Endothelial cell of umbilical vein (primary cell): ENCODE data around the gene CYB5A. TPM values are rescaled to one million over a fixed set of nuclear protein-coding genes. Genes with fewer than 3 reads are reported as not detected.

Experiments used
- Bru-seq: library from RNA; stranded (reverse); fragments of 400-500 nt; gene quantifications from one replicate; lab custom pipeline; 2021; lab: Mats Ljungman, UMichigan
- BruChase-seq, 2 experiments: library from RNA; stranded (reverse); fragments of 400-500 nt; gene quantifications; one replicate each; lab custom pipeline; 2021; lab: Mats Ljungman, UMichigan
- BruUV-seq: library from RNA; stranded (reverse); fragments of 400-500 nt; replicated peaks from 2 replicates; lab custom pipeline; 2021; lab: Mats Ljungman, UMichigan
- CTCF ChIA-PET: fragments of 300-600, 350-600 bp; sonication (Branson Sonifier 250); formaldehyde crosslinking; loops from one replicate; lab custom pipeline; 2021; ENCODE audit warnings: antibody characterized with exemption, inconsistent platforms; lab: Charles Lee
- POLR2A ChIA-PET: fragments of 300-600, 350-600 bp; sonication (Branson Sonifier 250); formaldehyde crosslinking; loops from one replicate; lab custom pipeline; 2021; ENCODE audit warnings: antibody characterized with exemption, inconsistent platforms; lab: Charles Lee
- DNase-seq: peaks from one replicate; pipeline ENCODE4 v3.0.0-alpha.2; 2011; ENCODE audit warnings: low read depth, low spot score
- FAIRE-seq: peaks from 2 replicates; lab custom pipeline; 2011; peaks lifted over from hg19 to GRCh38; lab: Jason Lieb, UNC
- H2AFZ ChIP-seq: 2 replicates; pipeline ENCODE4 v1.6.0; 2012; ENCODE audit warnings: low read depth, low read length, control low read depth, inconsistent platforms
- H3K27ac ChIP-seq: 2 replicates; pipeline ENCODE4 v1.5.1; 2011; ENCODE audit warnings: low read depth, mild to moderate bottlenecking, control low read depth, low read length, moderate library complexity; ENCODE audit not compliant: insufficient read depth
- H3K27me3 ChIP-seq, 2 experiments: 2 replicates each; pipeline versions ENCODE4 v1.6.0 to v1.6.1; 2011; ENCODE audit warnings: low read length in 2 of 2, mixed read lengths in 1 of 2; ENCODE audit not compliant: control insufficient read depth in 2 of 2, insufficient read depth in 2 of 2
- H3K36me3 ChIP-seq, 2 experiments: 2 replicates in 1 of 2; 3 replicates in 1 of 2; pipeline ENCODE4 v1.5.1; 2011; ENCODE audit warnings: low read length in 2 of 2, mild to moderate bottlenecking in 1 of 2, moderate library complexity in 1 of 2; ENCODE audit not compliant: control insufficient read depth in 2 of 2, insufficient read depth in 2 of 2; ENCODE audit errors: extremely low read depth in 1 of 2
- H3K4me1 ChIP-seq: 3 replicates; pipeline ENCODE4 v1.5.1; 2011; ENCODE audit warnings: mild to moderate bottlenecking, low read length; ENCODE audit not compliant: control insufficient read depth, insufficient read depth; ENCODE audit errors: extremely low read depth
- H3K4me2 ChIP-seq: 2 replicates; pipeline ENCODE4 v1.6.1; 2011; ENCODE audit warnings: low read length, control low read depth, mixed read lengths; ENCODE audit not compliant: insufficient read depth
- H3K4me3 ChIP-seq, 3 experiments: fragments of 200-600 bp in 1 of 3; sonication (generic), shearing (Covaris generic) in 1 of 3; replicated peaks in 1 of 3; 2 replicates each; pipeline ENCODE4 v1.5.1; 2011 to 2016; ENCODE audit warnings: control low read depth in 3 of 3, low read length in 3 of 3, mild to moderate bottlenecking in 2 of 3, inconsistent platforms in 1 of 3, low read depth in 1 of 3, moderate library complexity in 1 of 3; ENCODE audit not compliant: insufficient read depth in 1 of 3
- H3K79me2 ChIP-seq: 2 replicates; pipeline ENCODE4 v1.6.0; 2012; ENCODE audit warnings: low read length, inconsistent platforms; ENCODE audit not compliant: control insufficient read depth, insufficient read depth
- H3K9ac ChIP-seq: replicated peaks from 2 replicates; pipeline ENCODE3; 2011; ENCODE audit warnings: low read length, control low read depth; ENCODE audit not compliant: insufficient read depth; ENCODE audit errors: extremely low read depth
- H3K9me1 ChIP-seq: replicated peaks from 3 replicates; pipeline ENCODE4 v1.6.0; 2011; ENCODE audit warnings: mild to moderate bottlenecking, low read length; ENCODE audit not compliant: control insufficient read depth, insufficient read depth; ENCODE audit errors: extremely low read depth
- H3K9me3 ChIP-seq: replicated peaks from 2 replicates; pipeline ENCODE4 v1.5.1; 2012; ENCODE audit warnings: low read length, inconsistent platforms; ENCODE audit not compliant: control insufficient read depth, insufficient read depth
- H4K20me1 ChIP-seq: replicated peaks from 2 replicates; pipeline ENCODE3; 2011; ENCODE audit warnings: mild to moderate bottlenecking, low read length; ENCODE audit not compliant: control insufficient read depth, insufficient read depth; ENCODE audit errors: extremely low read depth
- CTCF ChIP-seq, 2 donors: IDR thresholded peaks; 1 replicate in 1 of 2; 2 replicates in 1 of 2; pipeline ENCODE4 v1.5.1; 2011; ENCODE audit warnings: low read length in 2 of 2, mild to moderate bottlenecking in 2 of 2, moderate library complexity in 2 of 2, control low read depth in 1 of 2, inconsistent platforms in 1 of 2, low read depth in 1 of 2; ENCODE audit not compliant: insufficient read depth in 1 of 2; ENCODE audit errors: extremely low read depth in 1 of 2
- EZH2 ChIP-seq: IDR thresholded peaks from 2 replicates; pipeline ENCODE4 v1.6.1; 2012; ENCODE audit warnings: borderline replicate concordance, low read depth, mild to moderate bottlenecking, moderate library complexity, low read length, inconsistent platforms; ENCODE audit not compliant: severe bottlenecking
- FOS ChIP-seq: IDR thresholded peaks from 2 replicates; pipeline ENCODE4 v1.6.1; 2011; ENCODE audit warnings: mild to moderate bottlenecking, low read length, moderate library complexity, borderline replicate concordance; ENCODE audit not compliant: insufficient read depth
- JUN ChIP-seq: IDR thresholded peaks from 2 replicates; pipeline ENCODE4 v1.6.1; 2011; ENCODE audit warnings: borderline replicate concordance, low read depth; ENCODE audit not compliant: insufficient read length, insufficient read depth
- MYC ChIP-seq: IDR thresholded peaks from one replicate; pipeline ENCODE4 v1.6.1; 2011; ENCODE audit warnings: mild to moderate bottlenecking, low read depth, low read length
- POLR2A ChIP-seq: IDR thresholded peaks from 2 replicates; pipeline ENCODE4 v1.6.1; 2012; ENCODE audit warnings: low read depth, mild to moderate bottlenecking, control low read depth, low read length
- POLR2AphosphoS5 ChIP-seq: IDR thresholded peaks from 2 replicates; pipeline ENCODE4 v1.6.1; 2012; ENCODE audit warnings: low read depth, mild to moderate bottlenecking, control low read depth, low read length, moderate library complexity; ENCODE audit not compliant: insufficient read depth
- dilution Hi-C: fragments of 300-500 bp; cut with MboI; formaldehyde crosslinking; loops from one replicate; pipeline ENCODE4 v1.15.0; 2019; ENCODE audit warnings: low sequenced_read_pairs; ENCODE audit not compliant: extremely low pct_ligation_motif_present
- intact Hi-C: fragments of 100-400 bp; cut with micrococcal nuclease; formaldehyde crosslinking; loops from one replicate; pipeline ENCODE4 v1.10.0; 2022
- long read RNA-seq: library from polyadenylated mRNA; stranded (forward); transcript quantifications from one replicate; pipeline ENCODE4 v2.0.0, GENCODE V29; 2021
- polyA minus RNA-seq, 3 experiments: library from RNA; depleted of rRNA, polyadenylated mRNA; stranded (reverse); fragments of >200 nt; gene quantifications; 1 replicate in 1 of 3; 2 replicates in 2 of 3; pipeline ENCODE4 v1.2.3, GENCODE V29; 2011
- polyA plus RNA-seq, 4 experiments: library from polyadenylated mRNA; depleted of rRNA in 3 of 4; stranded (reverse) in 3 of 4; unstranded in 1 of 4; fragments of >200 nt; gene quantifications; 2 replicates each; pipeline versions ENCODE4 v1.2.1 to v1.2.3, GENCODE V29; 2011 to 2012; ENCODE audit warnings: missing spikeins in 1 of 4
- total RNA-seq: library from RNA; stranded (reverse); gene quantifications from 2 replicates; pipeline ENCODE4 v1.2.3, GENCODE V29; 2021

Gene CYB5A
- total RNA-seq (24.9 and 32.2 TPM in 2 replicates), polyA plus RNA-seq (52.6 and 74.0 TPM in 2 replicates), polyA minus RNA-seq (16.1 and 16.9 TPM in 2 replicates), Bru-seq, nascent RNA (percentile 46 among the genes with signal in this experiment), BruChase-seq, experiment 1, labeled RNA remaining after a 6-hour chase (percentile 43 among the genes with signal in this experiment), BruChase-seq, experiment 2, labeled RNA remaining after a 2-hour chase (percentile 41 among the genes with signal in this experiment)
- polyA plus RNA-seq (2011; cell fraction: cytosol; rRNA removed): 60.2 and 65.8 TPM in 2 replicates
- 17.0 and 24.4 TPM in 2 replicates for polyA plus RNA-seq (2011; cell fraction: nucleus; rRNA removed)
- 45.2 and 48.6 TPM in 2 replicates for polyA plus RNA-seq (2012)
- polyA minus RNA-seq (2011; cell fraction: cytosol; rRNA and poly(A)+ RNA removed): not detected
- 2.4 and 5.8 TPM in 2 replicates for polyA minus RNA-seq (2011; cell fraction: nucleus; rRNA and poly(A)+ RNA removed)
- long read RNA-seq, full-length matches to known transcripts: 105 of 111 reads
- long read RNA-seq, partial matches to known transcripts: 2 of 111 reads
- long read RNA-seq, other reads (novel, unspliced or antisense): 4 of 111 reads

GRCh38 chr18:74291771-74292540 is at the start of gene CYB5A:
CYB5A (minus strand) TSS chr18:74291963; CDS start chr18:74291875, 88 bp downstream.
- H3K4me3 ChIP-seq: peak within 1 kb of the TSS; percentile 61 to 79 (median 62)
- intact Hi-C loops: loop anchor here (1.0 to 5.0 kb wide), 5 partner anchors 33 to 305 kb away; partner anchors contain the start of genes CNDP2, FBXO15 and ZNF407
- no TSS peak for BruUV-seq

More at GRCh38 chr18:74291771-74292540, at the start of gene CYB5A:
- Histone ChIP-seq H3K36me3 (no peaks in the 10 kb centered on the region), H3K4me1 (peaks cover 6% of the 10 kb centered on the region), H3K4me2 (peak within 1 kb of the TSS; percentile 78), H2AFZ (peak within 1 kb of the TSS; percentile 98), H3K27me3 (no peaks in the 10 kb centered on the region), H3K9me1 (no peaks in the 10 kb centered on the region), H3K79me2 (no peaks in the 10 kb centered on the region), H3K9me3 (no peaks in the 10 kb centered on the region), H4K20me1 (no peaks in the 10 kb centered on the region), H3K9ac (peak within 1 kb of the TSS; percentile 60), H3K27ac (no peak within 1 kb of the TSS)
- ChIA-PET CTCF (interaction anchor here (0.9 to 1.6 kb wide), 2 partner anchors 37 to 50 kb away, joined by 3 to 6 read pairs; no protein-coding TSS in a partner anchor), POLR2A (no interaction called here)
- TF ChIP-seq EZH2: no peak
- TF ChIP-seq MYC: no peak
- no peak for TF ChIP-seq FOS
- TF ChIP-seq CTCF (IDR thresholded peaks at IDR 0.05; ENCODE audit: extremely low read depth in 1 of 2, insufficient read depth in 1 of 2, low read depth in 1 of 2, low read length in 2 of 2): peak in 1 of 2 donors; percentile 8
- TF ChIP-seq POLR2A: no peak
- no peak for TF ChIP-seq POLR2AphosphoS5
- no peak for TF ChIP-seq JUN
- DNase-seq (peak; percentile 97), FAIRE-seq (peak; percentile 97)
- dilution Hi-C loops: no loop called here
